Stimulated activated CD4-positive, alpha-beta T cell treated with anti-CD3 and anti-CD28 coated beads, Interleukin-1b, Interleukin-23, amount 100 ng/mL, for 4 hours (primary cell): ENCODE measurements around the gene NFIL3.
A peak's percentile ranks its signal among the peaks of the same experiment; 100 is the strongest.
"Not testable (repeated sequence)": the region's sequence is repeated elsewhere in the genome, so short reads cannot be mapped to it uniquely, and the experiment has no call there.

Experiments used
- DNase-seq, 2 donors: peaks; one replicate each; pipeline ENCODE4 v3.0.0-alpha.2; 2020; ENCODE audit warnings: low read depth in 2 of 2

Gene NFIL3

GRCh38 chr9:91395553-91396471 is 27.8 kb downstream of the NFIL3 start:
- DNase-seq, result no peak

DNA sequence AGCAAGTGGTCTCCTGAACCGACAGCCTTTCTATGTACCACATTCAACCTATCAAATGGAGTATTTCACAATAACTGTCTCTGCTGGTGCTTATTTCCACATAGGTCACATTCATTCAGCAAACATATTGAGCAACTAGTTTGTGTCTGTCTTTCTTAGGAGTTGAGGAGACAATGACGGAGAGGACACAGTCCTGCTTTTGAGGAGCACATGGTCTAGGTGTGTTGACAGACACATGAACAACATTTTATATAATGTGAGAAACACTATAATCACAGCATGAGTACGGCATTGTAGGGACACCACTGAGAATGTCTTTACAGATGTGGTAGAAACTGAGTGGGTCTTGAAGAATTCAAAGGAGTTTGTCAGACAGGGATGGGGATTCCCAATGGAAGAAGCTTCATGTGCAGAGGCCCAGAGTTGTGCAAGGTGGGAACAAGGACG is 28.5 kb downstream of the NFIL3 start:
- no peak for DNase-seq

DNA sequence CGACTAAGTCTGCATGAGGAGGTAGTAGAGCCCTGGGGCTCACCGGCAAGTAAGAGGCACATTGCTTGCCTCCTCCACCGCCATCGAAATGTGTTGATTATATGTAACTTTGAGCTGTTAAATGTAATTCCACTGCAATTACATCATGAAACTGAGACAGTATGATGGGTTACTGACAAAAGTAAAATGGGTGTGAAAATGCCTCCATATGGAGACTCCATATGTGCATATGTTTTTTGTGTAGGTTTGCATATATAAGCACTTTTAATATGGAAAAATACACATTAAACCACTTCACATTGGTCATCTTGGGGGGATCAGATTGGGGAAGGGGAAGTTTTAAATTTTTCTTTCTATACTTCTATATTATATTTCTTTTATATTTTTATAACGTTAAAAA is 29.8 kb downstream of the NFIL3 start:
- no peak for DNase-seq

- no peak for DNase-seq
Observed at GRCh38 chr9:91392435-91392834, 31.2 kb downstream of the NFIL3 start.

GRCh38 chr9:91391818-91392217 is 31.8 kb downstream of the NFIL3 start:
- no peak for DNase-seq

GRCh38 chr9:91391412-91391811 is 32.2 kb downstream of the NFIL3 start:
- DNase-seq, result no peak

- not testable (repeated sequence) for DNase-seq
Observed at GRCh38 chr9:91389686-91390085, 33.9 kb downstream of the NFIL3 start.

GRCh38 chr9:91386765-91387164 is 36.9 kb downstream of the NFIL3 start:
- no peak for DNase-seq

GRCh38 chr9:91384954-91385353 is 38.7 kb downstream of the NFIL3 start:
- no peak for DNase-seq

DNA sequence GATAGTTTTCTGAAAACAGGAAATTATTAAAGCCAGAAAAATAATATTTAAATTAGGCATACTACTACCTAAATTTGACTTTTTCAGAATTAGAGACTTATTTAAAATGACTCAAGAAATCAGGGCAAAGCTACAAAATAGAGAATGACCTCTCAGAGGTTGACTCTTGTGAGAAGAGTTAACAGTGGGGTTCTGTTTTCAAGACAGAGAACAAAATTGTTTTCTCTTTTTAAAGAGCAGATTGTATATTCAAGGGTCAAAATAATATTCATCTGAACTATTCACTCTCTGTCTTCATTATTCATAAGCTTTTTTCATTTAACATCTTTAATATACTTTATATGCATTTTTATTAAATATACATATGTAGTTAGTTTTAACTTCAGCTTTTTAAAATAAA is 40.1 kb downstream of the NFIL3 start:
- DNase-seq, result no peak

- DNase-seq, result no peak
Observed at GRCh38 chr9:91382298-91382697, 41.3 kb downstream of the NFIL3 start.

DNA sequence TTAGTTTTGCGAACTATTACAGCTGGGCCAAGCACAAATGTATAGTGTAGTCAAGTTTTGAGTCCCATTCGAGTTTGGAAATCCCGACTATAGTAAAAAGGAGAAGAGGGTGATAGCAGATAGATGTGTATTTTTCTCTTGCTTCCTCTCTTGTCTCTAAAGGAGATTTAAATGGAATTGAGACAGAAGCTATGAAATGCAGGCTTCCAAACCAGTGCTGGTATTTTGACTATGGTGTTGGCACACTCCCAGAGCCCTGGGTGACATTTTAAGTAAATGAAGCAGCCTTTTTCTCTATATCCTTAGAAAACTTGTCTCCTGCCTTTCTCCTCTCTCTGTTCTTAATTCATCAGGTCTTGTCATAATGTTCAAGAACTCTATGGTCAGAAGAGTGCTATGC is 44.2 kb downstream of the NFIL3 start:
- no peak for DNase-seq

GRCh38 chr9:91378695-91379127 is 44.9 kb downstream of the NFIL3 start:
- DNase-seq, result no peak

- not testable (repeated sequence) for DNase-seq
Observed at GRCh38 chr9:91378054-91378453, 45.6 kb downstream of the NFIL3 start.

DNA sequence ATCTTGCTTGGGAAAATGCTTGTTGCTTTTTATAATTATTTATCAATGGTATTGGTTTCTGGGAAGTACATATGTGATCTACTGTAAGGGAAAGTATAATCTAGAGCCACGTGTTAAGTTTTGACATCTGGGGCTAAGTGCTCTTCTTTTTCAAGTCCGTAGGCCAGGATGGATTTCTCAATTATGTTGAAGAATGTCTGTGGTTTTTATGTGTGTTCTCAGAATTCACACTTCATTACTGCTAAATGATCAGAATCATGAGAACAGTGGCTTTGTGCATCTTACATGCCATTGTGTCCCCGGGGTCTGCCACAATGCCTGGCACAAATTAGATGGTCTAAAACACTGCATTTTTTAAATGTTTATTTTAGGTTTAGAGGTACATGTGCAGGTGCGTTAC is 47.4 kb downstream of the NFIL3 start:
- DNase-seq, result no peak

GRCh38 chr9:91374939-91375338 is 48.7 kb downstream of the NFIL3 start:
- DNase-seq, result no peak

GRCh38 chr9:91371894-91372293 is 51.7 kb downstream of the NFIL3 start:
- no peak for DNase-seq

- not testable (repeated sequence) for DNase-seq
Observed at GRCh38 chr9:91370006-91370405, 53.6 kb downstream of the NFIL3 start.

DNA sequence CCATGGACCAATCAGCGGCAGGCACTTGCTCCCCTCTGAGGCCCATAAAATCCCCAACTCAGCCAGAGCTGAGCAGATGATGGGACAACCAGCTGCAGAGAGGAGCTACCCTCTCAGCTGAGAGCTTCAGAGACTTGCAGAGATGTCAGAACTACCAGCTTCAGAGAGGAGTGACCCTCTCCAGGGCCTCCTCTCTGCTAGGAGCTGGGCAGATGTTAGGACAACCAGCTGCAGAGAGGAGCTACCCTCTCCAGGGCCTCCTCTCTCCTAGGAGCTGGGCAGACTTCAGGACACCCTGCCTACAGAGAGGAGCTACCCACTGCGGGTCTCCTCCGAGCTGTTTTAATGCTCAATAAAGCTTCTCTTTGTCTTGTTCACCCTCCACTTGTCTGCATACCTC is 58.9 kb downstream of the NFIL3 start:
- DNase-seq, result no peak

DNA sequence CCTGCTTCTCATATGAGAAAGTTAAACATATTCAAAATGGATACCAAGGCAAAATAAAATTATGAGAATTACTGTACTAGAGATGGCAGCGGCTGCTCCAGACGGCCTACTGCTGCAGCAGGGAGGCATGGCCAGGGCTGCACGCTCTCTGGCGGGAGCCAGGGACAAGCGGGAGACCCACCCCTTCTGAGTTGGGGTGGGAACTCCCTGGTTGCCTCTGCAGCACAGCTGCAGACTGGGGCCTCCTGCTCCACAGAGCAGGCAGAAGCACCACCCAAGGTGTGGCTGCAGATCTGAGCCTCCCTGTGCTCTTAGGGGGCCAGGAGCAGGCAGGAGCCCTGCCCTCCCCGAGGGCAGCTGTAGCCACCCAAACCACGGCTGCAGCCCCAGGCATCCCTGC is 59.6 kb downstream of the NFIL3 start:
- no peak for DNase-seq

- no peak for DNase-seq
Observed at GRCh38 chr9:91362051-91362611, 61.5 kb downstream of the NFIL3 start.

DNA sequence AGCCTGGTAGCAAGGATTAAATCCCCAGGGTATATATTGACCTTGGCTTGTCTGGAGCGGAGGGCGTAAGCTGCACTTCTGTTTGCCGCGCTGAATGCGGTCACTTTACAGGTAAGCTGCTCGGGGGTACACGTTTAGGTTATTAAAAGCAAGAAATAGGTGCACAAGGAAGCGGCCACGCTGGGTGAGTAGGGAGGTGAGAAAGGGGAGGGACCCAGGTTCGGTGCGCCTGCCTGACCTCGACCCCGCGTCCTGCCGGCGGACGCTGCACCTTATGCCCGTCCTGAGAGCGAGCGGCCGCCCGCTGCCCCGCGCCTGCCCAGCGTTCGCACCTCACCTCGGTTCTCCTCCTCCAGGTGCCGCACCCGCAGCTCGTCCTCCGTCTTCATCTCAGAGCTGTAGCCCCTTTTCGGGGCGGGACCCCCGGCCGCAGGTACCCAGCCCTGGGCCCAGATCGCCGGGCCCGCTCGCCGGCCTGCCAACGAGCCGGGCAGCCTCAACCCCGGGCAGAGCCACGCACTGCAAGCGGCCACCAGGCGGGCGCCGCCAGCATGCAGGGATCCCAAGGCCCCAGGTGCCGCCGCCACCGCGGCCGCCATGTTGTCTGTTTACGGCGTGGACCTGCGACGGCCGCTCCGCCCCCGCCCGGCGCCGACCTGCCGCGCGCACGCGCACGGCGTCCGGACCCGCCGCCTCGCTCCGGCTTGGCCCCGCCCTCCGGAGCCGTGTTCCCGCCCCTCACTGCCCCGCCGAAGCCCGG is 62.2 kb downstream of the NFIL3 start, which contains the start of gene AUH:
Gene AUH (minus strand): TSS at position 628 of the 760 bp plus-strand sequence. CDS start 29 bp downstream, at position 599.
- peak; percentile 78 to 85 for DNase-seq
